Uterus (tissue), 2 donors: ENCODE data around the gene CD1B.

ENCODE experiments used
- POLR2A ChIP-seq, 2 donors: fragments of 450-650 bp; IDR thresholded peaks; one replicate each; pipeline ENCODE4 v1.6.1; 2016; ENCODE audit warnings: antibody characterized with exemption in 2 of 2, mild to moderate bottlenecking in 1 of 2, moderate library complexity in 1 of 2
- TF ChIP-seq, protein P1 (sequence below), 4 experiments: fragments of 200-600 bp in 2 of 4; fragments of 450-650 bp in 2 of 4; sonication (generic) in 2 of 4; IDR thresholded peaks; one replicate each; pipeline ENCODE4 v1.5.1; 2016 to 2019; ENCODE audit warnings: antibody characterized with exemption in 4 of 4, mild to moderate bottlenecking in 2 of 4, moderate library complexity in 1 of 4

DNA sequence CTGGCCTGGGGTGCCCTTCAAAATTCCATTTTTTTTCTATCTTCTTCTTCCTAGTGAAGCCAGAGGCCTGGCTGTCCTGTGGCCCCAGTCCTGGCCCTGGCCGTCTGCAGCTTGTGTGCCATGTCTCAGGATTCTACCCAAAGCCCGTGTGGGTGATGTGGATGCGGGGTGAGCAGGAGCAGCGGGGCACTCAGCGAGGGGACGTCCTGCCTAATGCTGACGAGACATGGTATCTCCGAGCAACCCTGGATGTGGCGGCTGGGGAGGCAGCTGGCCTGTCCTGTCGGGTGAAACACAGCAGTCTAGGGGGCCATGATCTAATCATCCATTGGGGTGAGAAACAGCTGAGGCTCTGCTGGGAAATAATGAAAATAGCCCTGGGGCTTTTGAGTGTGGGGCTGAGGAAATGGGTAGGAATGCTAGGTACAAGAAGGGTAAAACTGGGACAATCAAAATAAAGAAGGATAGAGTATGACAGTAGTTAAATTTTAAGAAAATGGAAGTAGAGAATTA, 24.5 kb upstream of the CD1B start:
- TF ChIP-seq, protein P1, sequence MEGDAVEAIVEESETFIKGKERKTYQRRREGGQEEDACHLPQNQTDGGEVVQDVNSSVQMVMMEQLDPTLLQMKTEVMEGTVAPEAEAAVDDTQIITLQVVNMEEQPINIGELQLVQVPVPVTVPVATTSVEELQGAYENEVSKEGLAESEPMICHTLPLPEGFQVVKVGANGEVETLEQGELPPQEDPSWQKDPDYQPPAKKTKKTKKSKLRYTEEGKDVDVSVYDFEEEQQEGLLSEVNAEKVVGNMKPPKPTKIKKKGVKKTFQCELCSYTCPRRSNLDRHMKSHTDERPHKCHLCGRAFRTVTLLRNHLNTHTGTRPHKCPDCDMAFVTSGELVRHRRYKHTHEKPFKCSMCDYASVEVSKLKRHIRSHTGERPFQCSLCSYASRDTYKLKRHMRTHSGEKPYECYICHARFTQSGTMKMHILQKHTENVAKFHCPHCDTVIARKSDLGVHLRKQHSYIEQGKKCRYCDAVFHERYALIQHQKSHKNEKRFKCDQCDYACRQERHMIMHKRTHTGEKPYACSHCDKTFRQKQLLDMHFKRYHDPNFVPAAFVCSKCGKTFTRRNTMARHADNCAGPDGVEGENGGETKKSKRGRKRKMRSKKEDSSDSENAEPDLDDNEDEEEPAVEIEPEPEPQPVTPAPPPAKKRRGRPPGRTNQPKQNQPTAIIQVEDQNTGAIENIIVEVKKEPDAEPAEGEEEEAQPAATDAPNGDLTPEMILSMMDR (IDR thresholded peaks at IDR 0.05): no peak
- no peak for TF ChIP-seq POLR2A (IDR thresholded peaks at IDR 0.05)
